Muscle of back (tissue), 11 donors: ENCODE results near the gene RAP1A. TPM values are rescaled to one million over a fixed set of nuclear protein-coding genes. Genes with fewer than 3 reads are reported as not detected.

Source experiments
- DNase-seq, 3 donors: peaks; one replicate each; pipeline versions ENCODE4 v3.0.0 to v3.0.0-alpha.2; 2013
- polyA plus RNA-seq, 10 donors: library from polyadenylated mRNA; unstranded; fragments of 120-200 nt; gene quantifications; one replicate each; pipeline ENCODE4 v1.2.1, GENCODE V29; 2013; ENCODE audit not compliant: insufficient read length in 10 of 10

The RAP1A gene
- polyA plus RNA-seq, 10 donors = 54.6 to 65.0 (median 60.4) TPM

DNA sequence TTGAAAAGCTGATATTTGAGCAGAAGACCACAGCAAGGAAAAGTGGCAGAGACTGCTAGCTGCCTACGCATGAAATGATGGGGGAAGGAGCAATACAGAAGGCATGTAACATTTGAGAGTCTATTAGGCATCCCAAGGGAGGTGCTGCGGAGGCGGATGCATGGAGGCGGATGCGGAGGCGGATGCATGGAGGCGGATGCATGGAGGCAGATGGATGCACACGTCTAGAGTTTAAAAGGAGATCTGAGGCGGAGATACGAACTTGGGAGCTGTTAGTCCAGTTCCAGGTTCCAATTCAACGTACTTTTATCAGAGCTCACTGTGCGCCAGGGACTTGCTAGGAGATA, 135.4 kb downstream of the RAP1A start:
- DNase-seq = peak in 2 of 3 donors; percentile 68 to 86

- peak; percentile 97 to 99 (median 98) for DNase-seq
These were observed 135.9 kb downstream of the RAP1A start, which contains the start of gene DDX20 for GRCh38 chr1:111755331-111756123. Gene DDX20 (plus strand): TSS chr1:111755901. CDS start chr1:111755925, 24 bp downstream.

GRCh38 chr1:111756124-111756513, 136.5 kb downstream of the RAP1A start:
- DNase-seq = no peak

GRCh38 chr1:111758373-111758772, 138.8 kb downstream of the RAP1A start:
- no peak for DNase-seq

GRCh38 chr1:111761717-111762116, 142.1 kb downstream of the RAP1A start:
- DNase-seq = no peak

DNA sequence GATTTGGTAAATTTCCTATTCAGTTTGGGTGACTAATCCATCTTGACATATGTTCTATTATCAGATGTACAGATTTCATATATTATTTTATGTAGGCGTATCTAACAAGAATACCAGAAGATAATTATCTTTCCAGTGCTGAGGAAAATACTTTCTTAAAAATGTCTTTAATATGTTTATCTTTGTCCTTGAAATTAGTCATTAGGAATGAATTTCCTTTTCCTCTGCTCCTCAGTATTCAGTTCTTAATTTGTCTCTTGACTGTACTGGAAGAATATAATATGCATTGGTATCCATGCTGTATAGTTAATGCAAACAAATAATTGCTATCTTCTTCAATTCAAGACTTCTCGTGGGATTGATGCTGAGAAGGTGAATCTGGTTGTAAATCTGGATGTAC, 142.7 kb downstream of the RAP1A start:
- no peak for DNase-seq

Other genes starting within 250 kb of the RAP1A start
- 1 to 10 TPM in 5 of 10 donors, under 1 TPM in 5; 0.48 to 3.4 (median 1.0) TPM for gene OVGP1, start 192.1 kb upstream of the RAP1A start, polyA plus RNA-seq
- gene WDR77, start 170.5 kb upstream of the RAP1A start, polyA plus RNA-seq = 10 to 100 TPM; 34.1 to 43.6 (median 38.4) TPM
- gene ATP5PB, start 170.3 kb upstream of the RAP1A start, polyA plus RNA-seq = 100 to 1,000 TPM; 259 to 303 (median 289) TPM
- 1 to 10 TPM; 2.1 to 6.3 (median 4.3) TPM for gene C1orf162, start 145.8 kb upstream of the RAP1A start, polyA plus RNA-seq
- gene ADORA3, start 116.2 kb upstream of the RAP1A start, polyA plus RNA-seq = 1 to 10 TPM in 1 of 10 donors, under 1 TPM in 9; 0.36 to 1.0 (median 0.74) TPM
- 1 to 10 TPM in 1 of 10 donors, under 1 TPM in 9; 0.32 to 1.1 (median 0.69) TPM for gene TMIGD3, start 116.2 kb upstream of the RAP1A start, polyA plus RNA-seq
- gene INKA2, start 119.6 kb downstream of the RAP1A start, polyA plus RNA-seq = 10 to 100 TPM; 23.4 to 54.9 (median 39.6) TPM
- 10 to 100 TPM; 10.5 to 16.8 (median 11.3) TPM for gene DDX20, start 136.1 kb downstream of the RAP1A start, polyA plus RNA-seq